ENCODE data around the gene RNGTT.
A peak's percentile ranks its signal among the peaks of the same experiment; 100 is the strongest.

RNGTT gene

DNA sequence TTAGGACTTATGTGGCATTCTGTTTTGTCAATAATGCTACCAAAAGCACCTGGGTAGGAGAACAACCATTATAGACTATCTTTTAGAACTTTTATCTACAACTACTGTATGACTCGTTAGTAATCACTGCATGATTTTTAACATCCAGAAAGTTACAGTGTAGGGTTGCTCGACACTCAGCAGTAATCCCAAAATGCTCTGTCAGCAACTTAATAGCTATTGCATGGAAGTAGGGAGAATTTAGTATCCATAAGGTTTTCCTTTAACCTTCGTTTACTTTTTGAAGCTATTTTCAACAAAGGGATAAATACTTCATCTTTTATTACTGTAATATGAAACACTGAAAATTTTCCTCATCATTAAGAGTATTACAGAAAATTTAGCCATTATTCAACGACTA, 309.5 kb downstream of the RNGTT start:
- DNase-seq (ENCODE audit: low spot score) = no peak

DNA sequence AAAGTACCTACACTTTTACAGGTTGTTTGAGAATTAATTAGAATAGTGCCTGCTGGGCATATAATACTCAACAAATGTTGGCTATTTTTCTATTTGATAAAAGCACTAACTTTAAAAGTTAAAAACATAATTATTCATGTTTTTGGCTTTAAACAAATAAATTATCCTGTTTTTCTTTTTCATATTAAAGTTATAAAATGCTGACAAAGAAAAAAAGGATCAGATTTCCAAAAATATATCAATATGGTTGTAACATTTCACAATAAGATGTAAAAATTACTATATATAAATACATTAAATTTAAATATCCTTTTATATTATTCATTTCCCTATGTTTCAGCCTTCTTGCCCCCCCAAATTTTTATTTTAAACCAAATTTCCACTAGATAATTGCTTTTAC, 312.0 kb downstream of the RNGTT start:
- DNase-seq (ENCODE audit: low spot score) = no peak

DNA sequence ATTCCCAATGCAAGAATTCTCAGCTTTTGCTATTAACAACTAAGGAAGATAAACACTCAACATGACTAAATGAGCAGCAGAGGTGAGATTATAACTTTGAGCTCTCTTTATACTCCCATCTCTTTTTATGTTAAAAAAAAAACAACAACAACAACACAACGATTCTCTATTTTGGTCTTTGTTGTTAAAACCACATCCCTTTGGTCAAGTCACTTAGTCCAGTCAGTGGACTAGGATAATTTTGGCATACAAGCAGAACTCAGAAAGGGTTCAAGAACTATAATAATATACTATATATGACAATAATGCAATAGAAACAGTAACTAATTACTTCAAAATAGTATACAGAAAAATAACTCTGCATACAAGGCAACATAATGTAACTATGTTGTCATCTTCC, 312.4 kb downstream of the RNGTT start:
- no peak for DNase-seq (ENCODE audit: low spot score)

DNA sequence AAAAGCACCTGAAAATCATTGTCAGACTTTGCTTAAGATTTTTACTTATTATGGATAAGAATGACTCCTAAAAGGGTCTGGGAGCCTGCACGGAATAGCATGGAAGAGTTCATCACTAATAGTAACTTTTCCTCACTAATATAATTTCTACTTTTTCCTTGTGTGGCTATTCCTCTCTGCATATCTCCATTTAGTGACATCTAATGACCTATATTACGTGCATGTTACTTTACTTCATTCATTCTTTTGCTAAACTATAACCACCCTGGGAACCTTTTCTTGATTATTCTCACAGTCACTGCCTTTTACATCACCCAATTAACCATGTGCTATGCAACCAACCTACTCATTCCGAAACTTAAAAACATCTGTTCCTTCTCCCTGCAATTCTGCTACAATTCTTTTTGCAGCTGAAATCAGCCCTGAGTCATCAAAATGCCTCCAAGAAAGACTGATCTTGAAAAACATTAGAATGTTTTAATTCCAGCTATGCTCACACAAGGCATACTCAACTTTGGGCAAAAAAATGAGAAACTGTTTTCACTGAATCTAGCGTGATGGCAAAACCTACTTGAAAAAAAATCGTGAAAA, 313.3 kb downstream of the RNGTT start:
- peak; percentile 37 for DNase-seq (ENCODE audit: low spot score)

DNA sequence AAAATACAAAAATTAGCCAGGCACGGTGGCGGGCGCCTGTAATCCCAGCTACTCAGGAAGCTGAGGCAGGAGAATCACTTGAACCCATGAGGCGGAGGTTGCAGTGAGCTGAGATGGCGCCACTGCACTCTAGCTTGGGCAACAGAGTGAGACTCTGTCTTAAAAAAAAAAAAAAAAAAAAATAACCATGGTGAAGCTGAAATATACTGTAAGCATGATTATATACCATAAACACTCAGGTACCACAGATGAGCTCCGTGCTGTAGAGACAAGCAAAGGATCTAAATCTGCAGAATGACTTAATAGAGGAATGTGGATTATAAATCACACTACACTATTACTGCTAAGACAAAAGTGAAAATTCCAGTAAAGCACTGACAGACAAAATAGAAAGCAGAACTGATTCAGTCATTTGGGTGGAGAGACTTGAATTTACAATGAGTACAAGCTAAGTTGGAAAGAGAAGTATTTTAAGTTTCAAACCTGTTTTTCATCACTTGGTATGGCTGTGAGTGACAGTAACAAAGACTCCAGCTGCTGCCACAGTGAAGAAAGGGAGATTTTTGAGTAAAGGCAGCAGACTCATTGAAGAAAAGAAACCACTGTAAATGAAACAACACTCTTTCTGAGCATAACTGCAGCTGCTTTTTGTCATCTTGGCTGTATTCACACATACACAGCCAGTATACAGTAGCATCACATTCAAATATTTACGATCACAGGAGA, 322.1 kb downstream of the RNGTT start:
- DNase-seq (ENCODE audit: low spot score) = peak; percentile 2

DNA sequence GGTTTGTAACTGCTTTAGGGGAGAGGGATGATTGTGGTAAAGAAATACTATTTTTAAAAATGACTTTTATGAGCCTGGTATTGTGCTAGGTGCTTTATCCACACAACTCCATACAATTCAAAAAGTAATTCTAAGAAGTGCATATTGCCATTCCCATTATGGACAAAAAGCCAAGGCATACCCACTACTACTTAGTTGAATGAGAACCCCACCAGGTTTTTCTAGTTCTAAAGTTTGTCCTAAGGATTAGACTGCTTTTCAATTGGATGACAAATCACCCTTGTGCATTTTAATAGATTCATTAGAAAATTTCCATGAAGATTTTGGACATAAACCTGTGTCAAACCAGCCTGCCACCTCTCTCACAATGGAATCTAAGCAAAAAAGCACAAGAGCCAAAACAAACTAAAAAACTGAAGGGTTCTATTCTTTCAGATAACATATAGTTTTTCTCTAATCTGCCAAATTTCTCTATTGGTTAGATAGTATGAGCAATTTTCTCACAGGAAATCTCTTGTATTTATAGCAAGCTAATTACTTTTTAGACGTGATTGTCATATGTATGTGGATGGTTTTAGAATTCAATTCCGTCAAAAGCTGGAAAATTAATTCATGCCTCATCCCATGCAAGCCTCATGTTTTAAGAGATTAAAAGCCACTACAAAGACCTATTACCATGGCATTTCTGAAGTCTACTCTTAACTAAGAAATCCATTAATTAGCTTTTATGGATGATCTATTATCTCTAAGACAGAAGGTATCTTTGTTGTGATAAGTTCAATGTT, 325.5 kb downstream of the RNGTT start:
- DNase-seq (ENCODE audit: low spot score) = no peak

DNA sequence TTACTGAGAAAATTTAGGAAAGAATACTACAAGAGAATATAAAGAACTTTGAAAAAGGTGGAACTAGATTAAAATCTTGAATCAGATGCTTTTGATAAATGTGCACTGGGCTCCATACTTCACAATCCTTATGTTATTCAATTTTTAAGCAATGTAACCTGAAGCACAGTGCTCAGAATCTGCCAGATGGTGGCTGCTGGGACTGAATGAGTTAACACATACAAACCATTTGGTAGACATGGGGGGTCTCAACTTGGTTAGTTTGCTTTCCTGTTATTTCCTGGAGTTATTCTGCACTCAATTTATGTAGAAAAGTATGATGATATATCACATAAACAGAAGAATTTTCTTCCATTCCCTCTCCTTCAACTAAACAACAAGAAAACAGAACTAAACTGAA, 326.5 kb downstream of the RNGTT start:
- no peak for DNase-seq (ENCODE audit: low spot score)

DNA sequence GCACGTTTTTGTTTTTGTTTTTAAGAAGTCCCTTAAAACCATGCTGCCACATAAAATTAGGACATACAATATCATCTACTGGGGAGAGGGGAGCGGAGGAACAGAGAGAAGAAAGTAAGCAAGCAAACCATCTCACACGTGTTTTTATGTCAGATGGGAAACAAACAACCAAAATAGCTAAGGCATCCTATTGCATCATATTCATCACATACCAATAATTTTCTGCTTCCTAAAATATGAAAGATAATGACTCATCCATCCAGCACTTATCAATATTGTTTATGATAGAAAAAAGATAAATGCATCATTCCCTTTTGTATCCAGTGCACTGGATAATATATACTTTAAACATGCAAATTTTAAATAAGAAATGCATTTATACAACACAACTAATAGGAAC, 329.6 kb downstream of the RNGTT start:
- no peak for DNase-seq (ENCODE audit: low spot score)

DNA sequence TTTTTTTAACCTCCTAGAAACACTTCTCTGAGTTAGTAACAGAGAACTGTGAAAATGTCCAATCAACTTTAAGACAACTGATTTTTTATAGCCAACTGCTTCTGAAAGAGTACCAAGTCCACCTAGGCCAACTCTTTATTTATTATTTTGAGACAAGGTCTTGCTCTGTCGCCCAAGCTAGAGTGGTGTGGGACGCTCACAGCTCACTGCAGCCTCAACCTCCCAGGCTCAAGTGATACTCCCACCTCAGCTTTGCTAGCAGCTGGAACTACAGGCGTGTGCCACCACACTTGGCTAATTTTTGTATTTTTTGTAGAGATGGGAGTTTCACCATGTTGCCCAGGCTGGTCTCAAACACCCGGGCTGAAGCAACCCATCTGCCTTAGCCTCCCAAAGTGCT, 331.6 kb downstream of the RNGTT start:
- DNase-seq (ENCODE audit: low spot score) = no peak

DNA sequence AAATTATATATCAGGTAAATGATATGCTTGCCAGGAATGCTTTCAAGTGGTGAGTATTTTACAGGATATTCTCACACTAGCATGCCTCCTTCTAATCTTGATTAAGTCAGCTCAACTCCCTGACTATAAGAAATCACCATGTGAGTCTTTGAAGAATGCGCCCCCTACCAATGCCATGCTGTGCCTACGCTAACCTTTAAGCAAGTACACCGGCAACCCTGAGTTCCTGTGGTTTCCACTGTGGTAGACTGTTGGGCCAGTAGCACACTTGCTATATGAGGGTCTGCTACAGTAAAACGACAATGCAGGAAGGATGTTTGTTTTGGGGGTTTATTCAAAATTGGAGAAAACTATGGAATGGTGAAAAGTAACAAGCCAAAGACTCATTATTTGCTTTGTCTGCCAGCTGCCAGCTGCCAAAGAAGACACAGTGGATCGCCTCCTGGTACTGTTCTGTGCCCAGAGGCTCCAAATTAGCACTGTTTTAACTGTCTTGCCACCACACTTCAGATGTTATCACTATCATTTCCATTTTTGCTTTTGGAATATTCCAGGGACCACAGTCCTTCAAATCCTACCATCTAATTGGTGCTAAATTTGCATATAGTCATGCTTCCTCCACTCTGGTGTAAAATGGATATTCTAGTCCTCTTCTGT, 333.5 kb downstream of the RNGTT start:
- DNase-seq (ENCODE audit: low spot score) = no peak

DNA sequence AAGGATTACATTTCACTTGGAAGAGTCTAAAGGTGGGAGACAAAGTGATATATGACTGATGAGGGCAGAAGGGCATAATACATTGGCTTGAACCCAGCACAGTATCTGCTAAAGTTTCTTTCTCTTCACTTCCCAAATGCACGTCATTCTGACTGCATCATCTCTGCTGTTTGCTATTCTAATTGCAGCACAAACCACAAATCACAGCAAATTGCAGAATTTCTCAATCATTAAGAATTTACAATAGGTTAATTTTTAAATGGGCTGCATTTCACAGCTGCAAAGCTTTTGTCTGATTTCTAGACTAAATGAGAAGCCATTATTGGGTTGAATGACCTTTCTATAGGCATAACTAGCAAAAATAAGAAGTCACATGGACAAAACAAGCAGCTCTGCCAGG, 337.0 kb downstream of the RNGTT start:
- no peak for DNase-seq (ENCODE audit: low spot score)

DNA sequence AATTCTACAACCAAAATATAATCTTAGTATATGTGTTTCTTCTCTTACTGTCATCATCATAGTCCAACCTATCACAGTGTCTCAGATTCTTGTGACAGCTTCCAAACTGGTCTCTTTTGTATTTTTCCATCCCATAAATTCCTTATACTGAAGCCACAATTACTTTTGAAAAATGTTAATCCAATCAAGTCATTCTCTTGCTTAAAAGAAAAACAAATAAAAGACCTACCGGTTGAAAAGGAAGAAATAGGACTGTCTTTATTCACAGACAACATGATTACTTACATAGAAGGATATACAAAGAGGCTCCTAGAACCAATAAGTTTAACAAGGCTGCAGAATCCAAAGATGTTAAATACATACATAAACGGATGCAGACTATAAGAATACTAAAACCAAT, 339.9 kb downstream of the RNGTT start:
- DNase-seq (ENCODE audit: low spot score) = no peak

DNA sequence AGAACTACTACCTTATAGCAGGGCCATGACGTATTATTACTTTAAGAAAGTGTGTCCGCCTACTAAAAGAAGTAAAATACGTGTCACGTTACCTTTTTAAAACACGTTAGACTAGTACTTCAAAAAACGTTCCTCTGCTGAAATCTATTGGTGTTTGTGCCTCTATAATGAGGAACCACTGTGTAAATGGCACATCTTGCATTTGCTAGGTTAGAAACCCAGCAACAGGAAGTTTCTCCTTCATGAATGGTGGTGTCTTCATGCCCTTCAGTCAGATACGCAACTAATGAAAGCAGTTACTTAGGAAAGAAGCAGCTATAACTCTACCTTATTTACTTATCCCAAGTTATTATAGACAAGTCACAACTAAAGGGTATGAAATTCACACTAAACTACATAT, 343.5 kb downstream of the RNGTT start:
- DNase-seq (ENCODE audit: low spot score) = no peak

DNA sequence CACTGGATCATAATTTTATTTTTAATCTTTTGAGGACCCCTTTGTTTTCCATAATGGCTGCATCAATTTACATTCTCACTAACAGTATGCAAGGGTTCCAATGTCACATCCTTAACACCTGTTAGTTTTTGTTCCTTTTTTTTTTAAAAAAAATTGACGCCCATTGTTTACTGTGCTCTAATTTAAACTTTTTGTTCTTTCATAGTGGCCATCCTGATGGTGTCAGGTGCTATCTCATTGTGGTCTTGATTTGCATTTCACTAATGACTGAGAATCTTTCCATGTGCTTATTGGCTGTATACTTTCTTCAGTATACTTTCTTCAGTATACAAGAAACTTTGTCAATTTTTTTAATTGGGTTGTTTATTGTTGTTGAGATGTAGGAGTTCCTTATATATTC, 347.0 kb downstream of the RNGTT start:
- DNase-seq (ENCODE audit: low spot score) = no peak

DNA sequence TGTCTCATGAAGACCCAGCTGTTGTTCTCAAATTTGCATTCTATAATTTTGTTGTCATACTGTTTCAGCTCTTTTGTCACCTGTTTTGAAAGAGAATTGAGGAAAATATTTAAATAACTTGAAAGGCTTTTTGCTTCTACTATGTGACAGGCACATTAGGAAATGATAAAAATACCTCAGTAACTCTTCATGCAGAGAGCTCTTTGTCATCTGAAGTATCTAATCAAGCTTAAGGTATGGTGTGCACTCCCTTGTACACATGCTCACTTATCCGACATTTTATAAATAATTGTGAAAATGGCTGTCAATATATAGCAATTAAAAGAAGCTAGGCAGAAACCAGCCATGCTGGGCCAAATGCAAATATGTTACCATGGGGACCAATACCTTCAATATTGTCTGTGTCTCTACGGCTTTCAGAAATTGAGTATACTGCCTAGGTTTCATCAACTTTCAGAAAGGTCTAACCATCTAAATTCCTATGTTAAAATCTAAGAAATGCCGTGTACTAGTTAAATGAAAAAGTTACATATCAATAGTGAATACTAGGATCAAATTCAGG, 349.0 kb downstream of the RNGTT start:
- no peak for DNase-seq (ENCODE audit: low spot score)

DNA sequence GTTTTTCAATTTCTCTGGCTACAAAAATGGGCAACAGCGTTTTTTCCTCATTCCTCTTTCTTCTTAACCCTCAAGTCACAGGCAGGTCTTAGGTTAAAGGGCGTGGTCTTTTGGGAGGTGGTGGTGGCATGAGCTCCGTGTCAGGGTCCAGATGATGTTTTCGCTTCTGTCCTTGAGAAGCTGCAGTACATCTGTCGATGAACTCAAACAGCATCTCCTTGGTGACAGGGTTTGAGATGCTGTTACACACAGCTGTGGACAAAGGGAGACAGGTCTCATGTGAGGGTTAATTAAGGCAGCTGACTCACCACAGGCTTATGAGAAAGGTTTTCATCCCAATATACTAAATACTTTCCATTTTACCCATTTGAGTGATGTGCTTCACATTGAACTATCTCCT, 350.8 kb downstream of the RNGTT start:
- DNase-seq (ENCODE audit: low spot score) = no peak

DNA sequence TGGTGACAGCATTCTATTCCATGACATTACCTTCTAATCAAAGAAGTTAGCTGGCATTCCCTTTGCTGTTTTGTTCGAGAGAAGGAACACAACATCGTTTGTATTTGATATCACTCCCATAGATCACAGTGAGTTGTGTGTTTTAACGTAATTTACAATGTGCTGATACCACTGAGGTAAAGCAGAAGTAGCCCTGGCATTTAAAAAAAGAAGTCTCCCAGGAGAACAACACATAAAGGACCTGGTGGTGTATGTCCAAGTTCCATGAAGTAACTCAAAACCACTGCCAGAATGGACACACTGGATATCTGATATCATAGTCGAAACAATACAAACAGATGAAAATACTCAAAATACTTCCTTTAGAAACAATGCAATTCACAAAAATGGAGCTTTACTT, 351.7 kb downstream of the RNGTT start:
- DNase-seq (ENCODE audit: low spot score) = no peak

DNA sequence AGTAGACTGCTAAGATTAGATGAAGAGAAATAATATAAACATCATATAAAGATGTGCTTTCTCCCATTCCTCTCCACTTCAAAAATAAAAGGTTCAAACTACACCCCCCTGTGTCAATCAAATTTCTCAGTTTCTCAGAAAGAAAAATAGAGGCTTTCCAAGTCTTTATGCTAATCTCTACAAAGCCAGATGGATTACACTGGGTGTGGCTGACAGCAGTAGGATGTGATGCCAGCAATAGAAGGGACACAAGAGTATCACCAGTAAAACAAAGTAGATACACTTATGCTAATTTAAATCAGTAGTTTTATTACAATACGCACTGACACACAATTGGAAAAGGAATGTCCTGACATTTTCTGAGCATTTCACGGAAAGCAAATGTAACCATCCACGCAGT, 353.4 kb downstream of the RNGTT start:
- no peak for DNase-seq (ENCODE audit: low spot score)

DNA sequence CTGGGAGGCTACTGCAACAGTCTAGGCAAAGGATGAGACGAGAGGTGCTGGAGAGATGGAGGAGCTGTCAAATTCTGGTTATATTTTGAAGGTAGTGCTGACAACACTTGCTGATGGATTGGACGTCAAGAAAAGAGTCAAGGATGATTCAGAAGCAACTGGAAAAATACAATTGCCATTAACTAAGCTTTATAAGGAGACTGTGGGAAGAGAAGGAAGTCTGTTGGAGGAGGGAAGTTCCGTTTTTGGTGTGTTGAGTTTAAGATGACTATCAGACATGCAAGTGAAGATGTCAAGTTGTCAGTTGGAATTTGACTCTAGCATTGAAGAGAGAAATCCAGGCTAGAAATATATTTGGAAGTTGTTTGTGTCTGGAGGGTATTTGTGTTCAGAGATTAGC, 358.1 kb downstream of the RNGTT start:
- DNase-seq (ENCODE audit: low spot score) = no peak

DNA sequence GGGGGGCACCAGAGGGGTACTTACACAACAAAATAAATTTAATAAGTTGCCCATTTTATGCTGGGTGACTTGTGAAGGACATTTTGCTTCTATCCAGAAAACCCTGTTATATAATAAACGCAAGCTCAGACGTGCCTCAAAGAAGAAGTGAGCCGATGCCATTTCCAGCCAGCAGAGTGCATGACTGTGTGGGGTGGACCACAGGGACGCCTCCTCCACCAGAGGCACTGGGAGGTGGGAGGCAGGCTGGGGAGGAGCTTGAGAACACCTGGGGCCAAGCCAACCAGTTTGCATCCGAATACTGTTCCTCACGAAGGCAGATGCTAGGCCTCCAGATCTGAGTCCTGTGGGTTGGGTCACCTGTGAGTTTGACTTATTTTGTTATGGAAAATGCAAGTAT, 363.8 kb downstream of the RNGTT start:
- no peak for DNase-seq (ENCODE audit: low spot score)

DNA sequence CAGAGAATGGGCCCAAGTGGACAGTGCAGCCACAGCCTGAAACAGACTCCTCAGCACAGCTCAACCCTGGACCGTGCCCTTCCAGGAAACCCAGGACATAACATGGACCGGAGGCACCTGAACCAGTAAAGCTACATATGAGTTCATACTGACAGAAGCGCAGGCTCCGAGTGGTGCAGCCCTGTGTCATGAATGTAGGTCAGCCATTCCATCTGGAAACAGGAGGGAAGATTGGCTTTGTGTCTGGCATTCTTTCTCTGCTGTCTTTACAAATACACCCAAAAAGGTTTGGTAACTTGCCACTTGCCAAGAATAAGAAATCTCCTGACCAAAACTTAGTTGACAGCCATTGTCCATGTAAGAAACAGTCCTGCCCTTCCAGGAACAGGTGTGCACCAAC, 366.6 kb downstream of the RNGTT start:
- no peak for DNase-seq (ENCODE audit: low spot score)

DNA sequence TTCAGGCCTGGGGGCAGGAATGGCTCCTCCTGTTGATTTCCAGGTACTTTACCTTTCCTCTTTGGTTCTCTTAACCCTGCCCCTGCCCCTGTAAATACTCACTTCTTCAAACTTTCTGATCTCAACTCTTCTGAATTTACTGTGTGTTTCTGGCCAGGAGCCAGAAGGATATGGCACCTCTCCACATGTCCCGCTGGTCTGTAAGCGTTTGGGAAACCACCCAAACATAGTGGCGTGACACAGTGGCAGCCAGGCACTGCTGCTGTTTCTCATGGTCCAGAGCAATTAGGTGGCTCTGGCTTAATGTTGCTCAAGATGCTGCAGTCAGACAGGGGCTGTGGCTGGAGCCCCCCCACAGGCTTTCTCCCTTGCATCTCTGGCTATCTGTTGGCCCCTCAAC, 374.5 kb downstream of the RNGTT start:
- DNase-seq (ENCODE audit: low spot score) = no peak

DNA sequence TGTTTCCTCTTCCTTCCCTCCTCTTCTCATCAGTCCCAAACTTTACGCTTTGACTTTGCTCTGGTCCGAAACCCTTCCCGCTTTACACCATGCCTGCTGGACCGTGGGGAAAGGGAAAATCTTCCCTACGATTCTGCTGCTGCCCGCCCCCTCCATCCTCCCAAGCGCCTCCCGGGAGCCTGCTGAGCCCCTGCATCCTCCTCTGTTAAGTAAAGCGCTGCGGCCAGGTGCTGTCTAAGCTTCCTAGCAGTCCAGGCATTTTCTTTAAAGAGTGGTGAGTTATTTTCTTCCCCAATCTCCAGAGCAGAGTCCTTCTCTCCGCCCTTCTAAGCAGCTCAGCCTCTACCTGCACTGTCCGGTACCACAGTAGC, 376.3 kb downstream of the RNGTT start:
- DNase-seq (ENCODE audit: low spot score) = no peak
